HCT116 (cell line): ENCODE data around the gene DIPK1A. TPM values are rescaled to one million over a fixed set of nuclear protein-coding genes. Genes with fewer than 3 reads are reported as not detected.

Experiments used
- ATAC-seq: fragments of 200-7000 bp; cut with Tn5 transposase; 2 replicates; pipeline ENCODE4 v1.9.1; 2020; ENCODE audit warnings: mild to moderate bottlenecking, moderate library complexity
- BruUV-seq: library from RNA; stranded (reverse); fragments of 400-500 nt; replicated peaks from 2 replicates; lab custom pipeline; 2021; lab: Mats Ljungman, UMichigan
- CTCF ChIA-PET: fragments of 300-600 bp; sonication (Branson Sonifier 250); formaldehyde crosslinking; loops from one replicate; lab custom pipeline; 2021; ENCODE audit warnings: antibody characterized with exemption; lab: Charles Lee
- POLR2A ChIA-PET: fragments of 300-600, 350-600 bp; sonication (Branson Sonifier 250); formaldehyde crosslinking; loops from one replicate; lab custom pipeline; 2021; ENCODE audit warnings: antibody characterized with exemption; lab: Charles Lee
- RAD21 ChIA-PET, 2 experiments: fragments of 300-600 bp; sonication (Branson Sonifier 250); formaldehyde crosslinking; loops; one replicate each; lab custom pipeline; 2023; ENCODE audit warnings: low total read pairs in 2 of 2; ENCODE audit not compliant: uncharacterized antibody in 2 of 2, unreplicated experiment in 2 of 2, low non-redundant PET in 1 of 2; lab: Charles Lee
- DNase-seq: peaks from one replicate; pipeline ENCODE4 v3.0.0-alpha.2; 2010; ENCODE audit warnings: low read depth, low spot score
- H2AFZ ChIP-seq: fragments of 200-600 bp; shearing (Covaris generic), sonication (generic); 2 replicates; pipeline ENCODE4 v1.6.1; 2017; ENCODE audit warnings: low read depth, mixed run types, mixed read lengths, antibody characterized with exemption, low read length; ENCODE audit not compliant: poor library complexity, severe bottlenecking
- H3K27ac ChIP-seq: 2 replicates; pipeline ENCODE4 v1.5.1; 2012; ENCODE audit warnings: low read depth, low read length
- H3K27me3 ChIP-seq: fragments of 200-600 bp; sonication (generic); 2 replicates; pipeline ENCODE4 v1.6.1; 2016; ENCODE audit warnings: mixed run types, low read length, mixed read lengths; ENCODE audit not compliant: insufficient read depth
- H3K36me3 ChIP-seq, 2 experiments: fragments of 200-500 bp in 1 of 2; fragments of 200-600 bp in 1 of 2; sonication (Bioruptor generic) in 1 of 2; sonication (generic) in 1 of 2; 2 replicates each; pipeline versions ENCODE4 v1.5.1 to v1.6.1; 2014 to 2016; ENCODE audit warnings: low read length in 2 of 2, inconsistent platforms in 1 of 2, mixed read lengths in 1 of 2, mixed run types in 1 of 2; ENCODE audit not compliant: insufficient read depth in 2 of 2, control insufficient read depth in 1 of 2
- H3K4me1 ChIP-seq, 2 experiments: fragments of 200-600 bp in 1 of 2; sonication (generic) in 1 of 2; 2 replicates each; pipeline versions ENCODE4 v1.5.1 to v1.6.1; 2012 to 2017; ENCODE audit warnings: low read length in 2 of 2, inconsistent platforms in 1 of 2, mild to moderate bottlenecking in 1 of 2, mixed read lengths in 1 of 2, mixed run types in 1 of 2, moderate library complexity in 1 of 2; ENCODE audit not compliant: insufficient read depth in 2 of 2, control insufficient read depth in 1 of 2
- H3K4me2 ChIP-seq: fragments of 200-600 bp; sonication (generic); 2 replicates; pipeline ENCODE4 v1.6.1; 2017; ENCODE audit warnings: mixed run types, low read length, mixed read lengths
- H3K4me3 ChIP-seq, 2 experiments: fragments of 200-600 bp in 1 of 2; sonication (generic) in 1 of 2; replicated peaks in 1 of 2; 2 replicates each; pipeline ENCODE4 v1.5.1; 2011 to 2016; ENCODE audit warnings: low read length in 2 of 2, control low read depth in 1 of 2, low read depth in 1 of 2, mild to moderate bottlenecking in 1 of 2, mixed read lengths in 1 of 2, mixed run types in 1 of 2
- H3K79me2 ChIP-seq: fragments of 200-600 bp; sonication (generic); 2 replicates; pipeline ENCODE4 v1.6.1; 2017; ENCODE audit warnings: mild to moderate bottlenecking, mixed run types, low read length, moderate library complexity, mixed read lengths; ENCODE audit not compliant: insufficient read depth
- H3K9ac ChIP-seq: fragments of 200-600 bp; sonication (generic); 2 replicates; pipeline ENCODE4 v1.6.1; 2016; ENCODE audit warnings: low read length, mixed read lengths
- H3K9me2 ChIP-seq: fragments of 200-600 bp; sonication (generic), shearing (Covaris generic); 2 replicates; pipeline ENCODE4 v1.6.1; 2017; ENCODE audit warnings: mixed run types, mild to moderate bottlenecking, moderate library complexity; ENCODE audit not compliant: insufficient read depth
- H3K9me3 ChIP-seq, 2 experiments: fragments of 200-500 bp in 1 of 2; fragments of 200-600 bp in 1 of 2; sonication (Bioruptor generic) in 1 of 2; sonication (generic) in 1 of 2; 2 replicates each; pipeline ENCODE4 v1.6.1; 2014 to 2017; ENCODE audit warnings: low read length in 2 of 2, mixed read lengths in 2 of 2, inconsistent platforms in 1 of 2, low read depth in 1 of 2, mild to moderate bottlenecking in 1 of 2, mixed run types in 1 of 2, moderate library complexity in 1 of 2; ENCODE audit not compliant: control insufficient read depth in 1 of 2, insufficient read depth in 1 of 2
- H4K20me1 ChIP-seq: fragments of 200-600 bp; sonication (generic), shearing (Covaris generic); 2 replicates; pipeline ENCODE4 v1.6.1; 2017; ENCODE audit warnings: mixed run types, mild to moderate bottlenecking, moderate library complexity; ENCODE audit not compliant: insufficient read depth
- CBX3 ChIP-seq: IDR thresholded peaks from 2 replicates; pipeline ENCODE4 v1.6.1; 2012; ENCODE audit warnings: low read depth
- CEBPB ChIP-seq: IDR thresholded peaks from 2 replicates; pipeline ENCODE4 v1.6.1; 2012; ENCODE audit warnings: low read depth
- EGR1 ChIP-seq: IDR thresholded peaks from 2 replicates; pipeline ENCODE4 v1.6.1; 2012; ENCODE audit warnings: low read depth
- EZH2 ChIP-seq: fragments of 200-600 bp; sonication (generic); IDR thresholded peaks from 2 replicates; pipeline ENCODE4 v1.6.1; 2017; ENCODE audit warnings: antibody characterized with exemption, mixed run types
- EZH2phosphoT487 ChIP-seq: fragments of 200-600 bp; IDR thresholded peaks from 2 replicates; pipeline ENCODE4 v1.6.1; 2018; ENCODE audit warnings: antibody characterized with exemption, borderline replicate concordance
- FOSL1 ChIP-seq: IDR thresholded peaks from 2 replicates; pipeline ENCODE4 v1.6.1; 2012; ENCODE audit warnings: low read depth
- JUND ChIP-seq: IDR thresholded peaks from 2 replicates; pipeline ENCODE4 v1.6.1; 2012
- POLR2A ChIP-seq: IDR thresholded peaks from 2 replicates; pipeline ENCODE4 v1.7.0; 2011; ENCODE audit warnings: borderline replicate concordance; ENCODE audit not compliant: insufficient read depth, insufficient read length; ENCODE audit errors: extremely low read depth
- POLR2AphosphoS5 ChIP-seq: IDR thresholded peaks from 2 replicates; pipeline ENCODE4 v1.6.1; 2011; ENCODE audit warnings: mild to moderate bottlenecking, low read depth, low read length, moderate library complexity
- RAD21 ChIP-seq: IDR thresholded peaks from 2 replicates; pipeline ENCODE4 v1.6.1; 2012; ENCODE audit warnings: low read depth, mild to moderate bottlenecking
- SIN3A ChIP-seq: IDR thresholded peaks from 2 replicates; pipeline ENCODE4 v1.6.1; 2012; ENCODE audit warnings: low read depth
- SP1 ChIP-seq: IDR thresholded peaks from 2 replicates; pipeline ENCODE4 v1.6.1; 2012; ENCODE audit warnings: low read depth
- SRF ChIP-seq: IDR thresholded peaks from 2 replicates; pipeline ENCODE4 v1.6.1; 2012; ENCODE audit warnings: low read depth
- TCF7L2 ChIP-seq: IDR thresholded peaks from 2 replicates; pipeline ENCODE4 v1.7.0; 2011; ENCODE audit warnings: borderline replicate concordance, inconsistent platforms; ENCODE audit not compliant: insufficient read depth, insufficient read length; ENCODE audit errors: extremely low read depth
- ZFX ChIP-seq: fragments of 450-650 bp; IDR thresholded peaks from 2 replicates; pipeline ENCODE4 v1.6.1; 2017
- ZNF274 ChIP-seq: fragments of 200-500 bp; sonication (Bioruptor generic); IDR thresholded peaks from 2 replicates; pipeline ENCODE4 v1.6.1; 2014; ENCODE audit warnings: mild to moderate bottlenecking, low read depth, low read length, inconsistent platforms
- intact Hi-C: fragments of 100-400 bp; cut with micrococcal nuclease; formaldehyde crosslinking; loops from 2 replicates; pipeline ENCODE4 v1.10.0; 2022
- total RNA-seq: library from RNA; stranded (reverse); gene quantifications from one replicate; pipeline ENCODE4 v1.2.1, GENCODE V29; 2021; ENCODE audit not compliant: unreplicated experiment
- TF ChIP-seq, protein P1 (sequence below), 3 experiments: fragments of 200-600 bp in 1 of 3; sonication (generic) in 1 of 3; IDR thresholded peaks in 2 of 3; conservative IDR thresholded peaks in 1 of 3; 2 replicates each; pipeline ENCODE4 v1.5.1; 2012 to 2017; ENCODE audit warnings: low read depth in 2 of 3, low read length in 2 of 3, antibody characterized with exemption in 1 of 3, borderline replicate concordance in 1 of 3, control low read depth in 1 of 3, mild to moderate bottlenecking in 1 of 3, mixed read lengths in 1 of 3, mixed run types in 1 of 3, moderate library complexity in 1 of 3; ENCODE audit not compliant: insufficient read depth in 1 of 3
- TF ChIP-seq, protein P2 (sequence below): IDR thresholded peaks from 2 replicates; pipeline ENCODE4 v1.6.1; 2012; ENCODE audit warnings: low read depth
- TF ChIP-seq, protein P3 (sequence below): IDR thresholded peaks from 2 replicates; pipeline ENCODE4 v1.6.1; 2012
- TF ChIP-seq, protein P4 (sequence below): IDR thresholded peaks from 2 replicates; pipeline ENCODE4 v1.6.1; 2012

Gene DIPK1A
- total RNA-seq, 1 experiment from 2014 or later: 4.3 TPM

GRCh38 chr1:92953491-92953890 is 7.8 kb downstream of the DIPK1A start:
- no peaks in the 10 kb centered on the region for H3K79me2 ChIP-seq
- H2AFZ ChIP-seq: no peak overlapping the region
- no peaks in the 10 kb centered on the region for H3K36me3 ChIP-seq
- no TSS peak for BruUV-seq
- no peaks in the 10 kb centered on the region for H3K9me3 ChIP-seq
- H3K9me2 ChIP-seq: no peaks in the 10 kb centered on the region
- H3K4me3 ChIP-seq: no peak overlapping the region
- ChIA-PET POLR2A (interaction anchor here (0.8 kb wide), 1 partner anchor 82 kb away, joined by 3 read pairs; no protein-coding TSS in a partner anchor), CTCF (no interaction called here)
- no peak overlapping the region for H3K9ac ChIP-seq
- H4K20me1 ChIP-seq: no peaks in the 10 kb centered on the region
- no peak for DNase-seq
- intact Hi-C loops: no loop called here
- TF ChIP-seq TCF7L2 (no peak), SIN3A (no peak), SRF (no peak), RAD21 (no peak), EZH2 (no peak), POLR2AphosphoS5 (no peak), SP1 (no peak), JUND (no peak), ZFX (no peak), EZH2phosphoT487 (no peak), EGR1 (no peak), CBX3 (no peak), FOSL1 (no peak), ZNF274 (no peak), CEBPB (no peak), POLR2A (no peak)
- TF ChIP-seq, protein P1, sequence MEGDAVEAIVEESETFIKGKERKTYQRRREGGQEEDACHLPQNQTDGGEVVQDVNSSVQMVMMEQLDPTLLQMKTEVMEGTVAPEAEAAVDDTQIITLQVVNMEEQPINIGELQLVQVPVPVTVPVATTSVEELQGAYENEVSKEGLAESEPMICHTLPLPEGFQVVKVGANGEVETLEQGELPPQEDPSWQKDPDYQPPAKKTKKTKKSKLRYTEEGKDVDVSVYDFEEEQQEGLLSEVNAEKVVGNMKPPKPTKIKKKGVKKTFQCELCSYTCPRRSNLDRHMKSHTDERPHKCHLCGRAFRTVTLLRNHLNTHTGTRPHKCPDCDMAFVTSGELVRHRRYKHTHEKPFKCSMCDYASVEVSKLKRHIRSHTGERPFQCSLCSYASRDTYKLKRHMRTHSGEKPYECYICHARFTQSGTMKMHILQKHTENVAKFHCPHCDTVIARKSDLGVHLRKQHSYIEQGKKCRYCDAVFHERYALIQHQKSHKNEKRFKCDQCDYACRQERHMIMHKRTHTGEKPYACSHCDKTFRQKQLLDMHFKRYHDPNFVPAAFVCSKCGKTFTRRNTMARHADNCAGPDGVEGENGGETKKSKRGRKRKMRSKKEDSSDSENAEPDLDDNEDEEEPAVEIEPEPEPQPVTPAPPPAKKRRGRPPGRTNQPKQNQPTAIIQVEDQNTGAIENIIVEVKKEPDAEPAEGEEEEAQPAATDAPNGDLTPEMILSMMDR (IDR thresholded peaks at IDR 0.05 in 2 of 3, conservative IDR thresholded peaks at IDR 0.05 in 1 of 3; ENCODE audit: borderline replicate concordance in 1 of 3, insufficient read depth in 1 of 3, low read depth in 2 of 3, low read length in 2 of 3): no peak
- TF ChIP-seq, protein P2, sequence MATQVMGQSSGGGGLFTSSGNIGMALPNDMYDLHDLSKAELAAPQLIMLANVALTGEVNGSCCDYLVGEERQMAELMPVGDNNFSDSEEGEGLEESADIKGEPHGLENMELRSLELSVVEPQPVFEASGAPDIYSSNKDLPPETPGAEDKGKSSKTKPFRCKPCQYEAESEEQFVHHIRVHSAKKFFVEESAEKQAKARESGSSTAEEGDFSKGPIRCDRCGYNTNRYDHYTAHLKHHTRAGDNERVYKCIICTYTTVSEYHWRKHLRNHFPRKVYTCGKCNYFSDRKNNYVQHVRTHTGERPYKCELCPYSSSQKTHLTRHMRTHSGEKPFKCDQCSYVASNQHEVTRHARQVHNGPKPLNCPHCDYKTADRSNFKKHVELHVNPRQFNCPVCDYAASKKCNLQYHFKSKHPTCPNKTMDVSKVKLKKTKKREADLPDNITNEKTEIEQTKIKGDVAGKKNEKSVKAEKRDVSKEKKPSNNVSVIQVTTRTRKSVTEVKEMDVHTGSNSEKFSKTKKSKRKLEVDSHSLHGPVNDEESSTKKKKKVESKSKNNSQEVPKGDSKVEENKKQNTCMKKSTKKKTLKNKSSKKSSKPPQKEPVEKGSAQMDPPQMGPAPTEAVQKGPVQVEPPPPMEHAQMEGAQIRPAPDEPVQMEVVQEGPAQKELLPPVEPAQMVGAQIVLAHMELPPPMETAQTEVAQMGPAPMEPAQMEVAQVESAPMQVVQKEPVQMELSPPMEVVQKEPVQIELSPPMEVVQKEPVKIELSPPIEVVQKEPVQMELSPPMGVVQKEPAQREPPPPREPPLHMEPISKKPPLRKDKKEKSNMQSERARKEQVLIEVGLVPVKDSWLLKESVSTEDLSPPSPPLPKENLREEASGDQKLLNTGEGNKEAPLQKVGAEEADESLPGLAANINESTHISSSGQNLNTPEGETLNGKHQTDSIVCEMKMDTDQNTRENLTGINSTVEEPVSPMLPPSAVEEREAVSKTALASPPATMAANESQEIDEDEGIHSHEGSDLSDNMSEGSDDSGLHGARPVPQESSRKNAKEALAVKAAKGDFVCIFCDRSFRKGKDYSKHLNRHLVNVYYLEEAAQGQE: no peak
- TF ChIP-seq, protein P3, sequence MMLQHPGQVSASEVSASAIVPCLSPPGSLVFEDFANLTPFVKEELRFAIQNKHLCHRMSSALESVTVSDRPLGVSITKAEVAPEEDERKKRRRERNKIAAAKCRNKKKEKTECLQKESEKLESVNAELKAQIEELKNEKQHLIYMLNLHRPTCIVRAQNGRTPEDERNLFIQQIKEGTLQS: no peak
- TF ChIP-seq, protein P4, sequence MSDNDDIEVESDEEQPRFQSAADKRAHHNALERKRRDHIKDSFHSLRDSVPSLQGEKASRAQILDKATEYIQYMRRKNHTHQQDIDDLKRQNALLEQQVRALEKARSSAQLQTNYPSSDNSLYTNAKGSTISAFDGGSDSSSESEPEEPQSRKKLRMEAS: no peak
- TF ChIP-seq, all 23 proteins: peak for 0
- no peak overlapping the region for H3K27ac ChIP-seq
- no peak for ATAC-seq
- RAD21 ChIA-PET: no interaction called here
- H3K4me1 ChIP-seq: peaks cover 20 to 30% of the 10 kb centered on the region in 2 experiments
- H3K4me2 ChIP-seq: no peak overlapping the region
- no peaks in the 10 kb centered on the region for H3K27me3 ChIP-seq
